ENCODE data around the gene NT5DC4. TPM values are rescaled to one million over a fixed set of nuclear protein-coding genes. Genes with fewer than 3 reads are reported as not detected.

The NT5DC4 gene
- total RNA-seq, 1 donor from 2014 or later, result not detected

- Histone ChIP-seq H3K9ac (no peak overlapping the region), H3K9me3 (ENCODE audit: low read depth) (no peaks in the 10 kb centered on the region), H3K79me2 (ENCODE audit: low read depth) (peaks cover 17% of the 10 kb centered on the region), H3K4me3 (no peak overlapping the region), H4K20me1 (ENCODE audit: low read depth) (peaks cover 4% of the 10 kb centered on the region), H2AFZ (replicated peaks) (no peak overlapping the region), H3K27me3 (no peaks in the 10 kb centered on the region), H3K4me1 (no peaks in the 10 kb centered on the region), H3K27ac (no peak overlapping the region), H3F3A (ENCODE audit: low read depth) (peaks cover 9% of the 10 kb centered on the region), H3K4me2 (no peak overlapping the region), H3K36me3 (peaks cover 30% of the 10 kb centered on the region)
- peaks cover 9% of the 10 kb centered on the region for H3K4me1 Mint-ChIP-seq
- H3K9me3 Mint-ChIP-seq, result no peaks in the 10 kb centered on the region
- TF ChIP-seq EZH2 (IDR thresholded peaks at IDR 0.05), result no peak
- TF ChIP-seq, protein P1, sequence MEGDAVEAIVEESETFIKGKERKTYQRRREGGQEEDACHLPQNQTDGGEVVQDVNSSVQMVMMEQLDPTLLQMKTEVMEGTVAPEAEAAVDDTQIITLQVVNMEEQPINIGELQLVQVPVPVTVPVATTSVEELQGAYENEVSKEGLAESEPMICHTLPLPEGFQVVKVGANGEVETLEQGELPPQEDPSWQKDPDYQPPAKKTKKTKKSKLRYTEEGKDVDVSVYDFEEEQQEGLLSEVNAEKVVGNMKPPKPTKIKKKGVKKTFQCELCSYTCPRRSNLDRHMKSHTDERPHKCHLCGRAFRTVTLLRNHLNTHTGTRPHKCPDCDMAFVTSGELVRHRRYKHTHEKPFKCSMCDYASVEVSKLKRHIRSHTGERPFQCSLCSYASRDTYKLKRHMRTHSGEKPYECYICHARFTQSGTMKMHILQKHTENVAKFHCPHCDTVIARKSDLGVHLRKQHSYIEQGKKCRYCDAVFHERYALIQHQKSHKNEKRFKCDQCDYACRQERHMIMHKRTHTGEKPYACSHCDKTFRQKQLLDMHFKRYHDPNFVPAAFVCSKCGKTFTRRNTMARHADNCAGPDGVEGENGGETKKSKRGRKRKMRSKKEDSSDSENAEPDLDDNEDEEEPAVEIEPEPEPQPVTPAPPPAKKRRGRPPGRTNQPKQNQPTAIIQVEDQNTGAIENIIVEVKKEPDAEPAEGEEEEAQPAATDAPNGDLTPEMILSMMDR (IDR thresholded peaks at IDR 0.05), result no peak
- no peak for TF ChIP-seq EZH2phosphoT487 (IDR thresholded peaks at IDR 0.05)
- no peak overlapping the region for H3K4me3 Mint-ChIP-seq
- peaks cover 38% of the 10 kb centered on the region for H3K36me3 Mint-ChIP-seq
- H3K27me3 Mint-ChIP-seq (ENCODE audit: insufficient read depth, low read depth), result no peaks in the 10 kb centered on the region
- no peak overlapping the region for H3K27ac Mint-ChIP-seq
- DNase-seq (ENCODE audit: low spot score), result no peak
Measured at GRCh38 chr2:112754564-112754963, 33.7 kb downstream of the NT5DC4 start.

- Mint-ChIP-seq H3K36me3 (peaks cover 36% of the 10 kb centered on the region), H3K27me3 (ENCODE audit: insufficient read depth, low read depth) (no peaks in the 10 kb centered on the region), H3K4me3 (no peak overlapping the region), H3K9me3 (no peaks in the 10 kb centered on the region), H3K27ac (no peak overlapping the region), H3K4me1 (peaks cover under 1% of the 10 kb centered on the region)
- Histone ChIP-seq H3K79me2 (ENCODE audit: low read depth) (peaks cover 17% of the 10 kb centered on the region), H3K9ac (no peak overlapping the region), H3K27me3 (no peaks in the 10 kb centered on the region), H2AFZ (replicated peaks) (no peak overlapping the region), H3K27ac (no peak overlapping the region), H3K4me1 (no peaks in the 10 kb centered on the region), H3K9me3 (ENCODE audit: low read depth) (no peaks in the 10 kb centered on the region), H3K4me2 (no peak overlapping the region), H3F3A (ENCODE audit: low read depth) (peaks cover 5% of the 10 kb centered on the region), H3K36me3 (peaks cover 39% of the 10 kb centered on the region), H4K20me1 (ENCODE audit: low read depth) (peaks cover under 1% of the 10 kb centered on the region), H3K4me3 (no peak overlapping the region)
- TF ChIP-seq EZH2phosphoT487 (IDR thresholded peaks at IDR 0.05), result no peak
- TF ChIP-seq, protein P1 (IDR thresholded peaks at IDR 0.05), result no peak
- no peak for TF ChIP-seq EZH2 (IDR thresholded peaks at IDR 0.05)
- no peak for DNase-seq (ENCODE audit: low spot score)
Measured at GRCh38 chr2:112755444-112755843, 34.6 kb downstream of the NT5DC4 start.

DNA sequence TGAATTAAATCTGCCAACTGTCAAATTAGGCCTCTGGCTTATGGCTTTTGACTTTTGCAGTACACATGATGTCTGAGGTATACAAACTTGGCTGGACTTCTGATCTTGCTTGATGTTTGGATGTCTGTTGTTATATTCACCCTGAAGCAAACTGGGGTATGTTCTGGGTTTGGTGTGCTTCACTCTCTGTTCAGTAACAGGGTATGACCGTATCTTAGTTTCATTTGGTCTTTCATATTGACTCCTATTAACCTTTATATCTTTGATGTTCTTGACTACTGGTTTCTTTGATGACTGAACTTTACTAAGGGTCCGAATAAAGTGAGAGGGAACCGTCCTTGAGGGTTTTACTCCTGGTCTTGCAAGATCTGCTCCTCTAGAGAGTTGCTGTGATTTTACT, 35.4 kb downstream of the NT5DC4 start:
- no peaks in the 10 kb centered on the region for H3K27me3 ChIP-seq
- H3K4me2 ChIP-seq, result no peak overlapping the region
- H3K4me3 ChIP-seq, result no peak overlapping the region
- no peaks in the 10 kb centered on the region for H3F3A ChIP-seq (ENCODE audit: low read depth)
- no peaks in the 10 kb centered on the region for H3K27me3 Mint-ChIP-seq (ENCODE audit: insufficient read depth, low read depth)
- H3K9me3 Mint-ChIP-seq, result no peaks in the 10 kb centered on the region
- H3K9me3 ChIP-seq (ENCODE audit: low read depth), result no peaks in the 10 kb centered on the region
- TF ChIP-seq EZH2phosphoT487 (IDR thresholded peaks at IDR 0.05) (no peak), EZH2 (IDR thresholded peaks at IDR 0.05) (no peak)
- TF ChIP-seq, protein P1 (IDR thresholded peaks at IDR 0.05), result no peak
- no peak overlapping the region for H3K27ac ChIP-seq
- peaks cover 42% of the 10 kb centered on the region for H3K36me3 ChIP-seq
- peaks cover 37% of the 10 kb centered on the region for H3K36me3 Mint-ChIP-seq
- no peaks in the 10 kb centered on the region for H4K20me1 ChIP-seq (ENCODE audit: low read depth)
- no peak for DNase-seq (ENCODE audit: low spot score)
- H3K79me2 ChIP-seq (ENCODE audit: low read depth), result peaks cover 23% of the 10 kb centered on the region
- no peak overlapping the region for H3K27ac Mint-ChIP-seq
- H3K4me1 Mint-ChIP-seq, result no peaks in the 10 kb centered on the region
- H3K9ac ChIP-seq, result no peak overlapping the region
- H2AFZ ChIP-seq (replicated peaks), result no peak overlapping the region
- H3K4me1 ChIP-seq, result no peaks in the 10 kb centered on the region
- H3K4me3 Mint-ChIP-seq, result no peak overlapping the region

Data from neural progenitor cell (in vitro differentiated cells).